ENCODE data around the gene P2RX1.

The P2RX1 gene

DNA sequence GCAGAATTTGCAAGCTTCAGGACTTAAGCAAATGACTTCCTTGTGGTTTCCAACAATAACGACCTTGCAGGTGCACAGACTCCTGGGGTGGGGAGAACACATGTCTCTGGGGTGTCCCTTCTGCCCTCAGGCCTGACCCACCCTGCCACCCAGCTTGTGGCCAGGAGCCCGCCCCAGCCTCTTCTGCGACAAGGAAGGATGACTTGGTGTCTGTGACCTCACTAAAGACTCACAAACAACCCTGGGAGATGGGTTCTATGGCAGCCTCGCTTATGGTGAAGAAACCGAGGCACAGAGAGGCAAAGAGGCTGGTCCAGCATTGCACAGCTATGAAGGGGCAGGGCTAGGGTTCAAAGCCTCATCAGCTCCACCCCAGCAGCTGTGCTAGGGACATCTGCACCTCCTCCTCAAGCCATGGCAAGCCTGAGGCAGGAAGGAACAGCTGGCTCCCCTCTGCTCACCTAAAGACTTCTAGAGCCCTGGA lies 45.3 kb upstream of the P2RX1 start:
- Histone ChIP-seq H3K4me1 (ENCODE audit: control insufficient read depth, low read length) (peaks cover 71% of the 10 kb centered on the region), H3K36me3 (ENCODE audit: control insufficient read depth, low read length) (peaks cover 65% of the 10 kb centered on the region), H3K79me2 (ENCODE audit: control insufficient read depth, low read length) (peaks cover 74% of the 10 kb centered on the region), H3K9me3 (ENCODE audit: control insufficient read depth, insufficient read depth, low read length) (no peaks in the 10 kb centered on the region), H3K4me3 (ENCODE audit: low read length) (peak overlapping the region; percentile 98), H3F3A (ENCODE audit: control insufficient read depth, insufficient read depth) (peaks cover 24% of the 10 kb centered on the region), H3K27ac (ENCODE audit: low read depth, low read length) (peak overlapping the region; percentile 99), H3K4me2 (ENCODE audit: low read length) (peak overlapping the region; percentile 100), H4K20me1 (ENCODE audit: control insufficient read depth, insufficient read depth, low read depth, low read length) (peaks cover 43% of the 10 kb centered on the region), H3K27me3 (ENCODE audit: control insufficient read depth, low read length) (no peaks in the 10 kb centered on the region), H3K9me2 (replicated peaks; ENCODE audit: control insufficient read depth, low read length) (no peaks in the 10 kb centered on the region)
- TF ChIP-seq EZH2phosphoT487 (IDR thresholded peaks at IDR 0.05; ENCODE audit: borderline replicate concordance, low read length): no peak
- TF ChIP-seq, protein P1, sequence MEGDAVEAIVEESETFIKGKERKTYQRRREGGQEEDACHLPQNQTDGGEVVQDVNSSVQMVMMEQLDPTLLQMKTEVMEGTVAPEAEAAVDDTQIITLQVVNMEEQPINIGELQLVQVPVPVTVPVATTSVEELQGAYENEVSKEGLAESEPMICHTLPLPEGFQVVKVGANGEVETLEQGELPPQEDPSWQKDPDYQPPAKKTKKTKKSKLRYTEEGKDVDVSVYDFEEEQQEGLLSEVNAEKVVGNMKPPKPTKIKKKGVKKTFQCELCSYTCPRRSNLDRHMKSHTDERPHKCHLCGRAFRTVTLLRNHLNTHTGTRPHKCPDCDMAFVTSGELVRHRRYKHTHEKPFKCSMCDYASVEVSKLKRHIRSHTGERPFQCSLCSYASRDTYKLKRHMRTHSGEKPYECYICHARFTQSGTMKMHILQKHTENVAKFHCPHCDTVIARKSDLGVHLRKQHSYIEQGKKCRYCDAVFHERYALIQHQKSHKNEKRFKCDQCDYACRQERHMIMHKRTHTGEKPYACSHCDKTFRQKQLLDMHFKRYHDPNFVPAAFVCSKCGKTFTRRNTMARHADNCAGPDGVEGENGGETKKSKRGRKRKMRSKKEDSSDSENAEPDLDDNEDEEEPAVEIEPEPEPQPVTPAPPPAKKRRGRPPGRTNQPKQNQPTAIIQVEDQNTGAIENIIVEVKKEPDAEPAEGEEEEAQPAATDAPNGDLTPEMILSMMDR (IDR thresholded peaks at IDR 0.05; ENCODE audit: low read depth, low read length, poor library complexity, severe bottlenecking): no peak

DNA sequence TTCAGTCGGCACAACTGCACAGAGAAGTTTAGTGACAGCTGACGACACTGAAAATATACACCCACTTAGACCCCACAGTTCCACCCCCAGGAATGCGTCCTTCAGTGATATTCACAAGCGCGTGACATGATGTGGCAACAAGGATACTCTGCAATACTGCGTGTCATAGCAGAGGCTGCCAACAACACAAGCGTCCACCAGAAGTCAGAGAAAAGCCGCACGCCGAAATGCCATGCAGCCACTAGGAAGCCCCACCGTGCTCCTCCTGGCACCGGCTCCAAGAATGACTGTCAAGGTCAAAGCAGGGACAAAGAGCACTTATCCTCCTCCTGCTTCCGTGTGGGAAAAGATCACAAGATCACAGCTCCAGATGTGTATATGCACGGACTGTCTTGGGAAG lies 44.5 kb upstream of the P2RX1 start:
- peaks cover 82% of the 10 kb centered on the region for H3K79me2 ChIP-seq (ENCODE audit: control insufficient read depth, low read length)
- TF ChIP-seq, protein P1 (IDR thresholded peaks at IDR 0.05; ENCODE audit: low read depth, low read length, poor library complexity, severe bottlenecking): no peak
- no peak for TF ChIP-seq EZH2phosphoT487 (IDR thresholded peaks at IDR 0.05; ENCODE audit: borderline replicate concordance, low read length)
- no peaks in the 10 kb centered on the region for H3K27me3 ChIP-seq (ENCODE audit: control insufficient read depth, low read length)
- H3K36me3 ChIP-seq (ENCODE audit: control insufficient read depth, low read length): peaks cover 72% of the 10 kb centered on the region
- peaks cover 49% of the 10 kb centered on the region for H4K20me1 ChIP-seq (ENCODE audit: control insufficient read depth, insufficient read depth, low read depth, low read length)
- H3K4me3 ChIP-seq (ENCODE audit: low read length): peak overlapping the region; percentile 98
- H3K9me2 ChIP-seq (replicated peaks; ENCODE audit: control insufficient read depth, low read length): no peaks in the 10 kb centered on the region
- H3F3A ChIP-seq (ENCODE audit: control insufficient read depth, insufficient read depth): peaks cover 24% of the 10 kb centered on the region
- no peaks in the 10 kb centered on the region for H3K9me3 ChIP-seq (ENCODE audit: control insufficient read depth, insufficient read depth, low read length)
- peak overlapping the region; percentile 99 for H3K27ac ChIP-seq (ENCODE audit: low read depth, low read length)
- peaks cover 64% of the 10 kb centered on the region for H3K4me1 ChIP-seq (ENCODE audit: control insufficient read depth, low read length)
- H3K4me2 ChIP-seq (ENCODE audit: low read length): peak overlapping the region; percentile 100

DNA sequence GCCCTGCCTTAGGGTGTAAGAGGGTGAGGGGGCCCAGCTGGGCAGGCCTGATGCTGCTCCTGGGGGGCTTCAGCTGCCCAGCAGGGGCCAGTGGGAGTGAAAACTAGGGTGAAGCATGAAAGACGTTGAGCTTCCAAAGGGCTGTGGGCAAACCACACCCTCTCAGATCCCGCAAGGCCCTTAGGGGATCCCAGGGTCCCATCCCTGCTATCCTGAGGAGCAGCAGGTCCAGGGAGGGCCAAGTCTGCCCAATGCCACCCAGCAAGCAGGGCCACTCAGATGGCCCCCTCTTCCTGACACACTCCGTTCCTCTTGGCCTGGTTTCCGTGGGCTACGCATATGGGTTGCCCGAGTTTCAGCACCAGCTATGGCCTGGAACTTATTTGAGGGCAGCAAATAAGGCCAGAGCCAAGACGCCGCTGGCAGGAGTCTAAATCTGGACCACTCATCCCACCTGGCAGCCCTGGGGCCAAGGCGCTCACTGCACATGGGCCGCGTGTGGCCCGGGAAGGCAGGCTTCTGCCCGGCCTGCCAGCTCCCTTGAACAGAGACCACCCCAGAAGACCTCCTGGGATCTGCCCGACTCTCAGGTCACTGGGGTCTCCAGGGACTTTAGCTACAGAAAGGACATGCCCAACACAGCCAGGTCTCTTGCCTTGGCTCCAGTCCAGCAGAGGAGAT lies 43.8 kb upstream of the P2RX1 start:
- Histone ChIP-seq H3K4me2 (ENCODE audit: low read length) (peak overlapping the region; percentile 100), H4K20me1 (ENCODE audit: control insufficient read depth, insufficient read depth, low read depth, low read length) (peaks cover 49% of the 10 kb centered on the region), H3K27ac (ENCODE audit: low read depth, low read length) (peak overlapping the region; percentile 99), H3F3A (ENCODE audit: control insufficient read depth, insufficient read depth) (peaks cover 21% of the 10 kb centered on the region), H3K79me2 (ENCODE audit: control insufficient read depth, low read length) (peaks cover 88% of the 10 kb centered on the region), H3K27me3 (ENCODE audit: control insufficient read depth, low read length) (no peaks in the 10 kb centered on the region), H3K4me1 (ENCODE audit: control insufficient read depth, low read length) (peaks cover 57% of the 10 kb centered on the region), H3K36me3 (ENCODE audit: control insufficient read depth, low read length) (peaks cover 77% of the 10 kb centered on the region), H3K9me3 (ENCODE audit: control insufficient read depth, insufficient read depth, low read length) (no peaks in the 10 kb centered on the region), H3K9me2 (replicated peaks; ENCODE audit: control insufficient read depth, low read length) (no peaks in the 10 kb centered on the region), H3K4me3 (ENCODE audit: low read length) (peak overlapping the region; percentile 98)
- no peak for TF ChIP-seq EZH2phosphoT487 (IDR thresholded peaks at IDR 0.05; ENCODE audit: borderline replicate concordance, low read length)
- TF ChIP-seq, protein P1 (IDR thresholded peaks at IDR 0.05; ENCODE audit: low read depth, low read length, poor library complexity, severe bottlenecking): no peak

Measured in DOHH2 (cell line).